Adrenal gland (tissue), 12 donors: Measurements from ENCODE around the gene CMTM8. TPM values are rescaled to one million over a fixed set of nuclear protein-coding genes. Genes with fewer than 3 reads are reported as not detected.

Experiments used
- DNase-seq, 7 donors: peaks; one replicate each; pipeline ENCODE4 v3.0.0-alpha.2; 2019 to 2020
- H3K27ac ChIP-seq, 5 donors: fragments of 200-600 bp; sonication (generic) in 4 of 5; 1 replicate in 3 of 5; 2 replicates in 2 of 5; pipeline versions ENCODE4 v1.5.1 to v1.8.0; 2016 to 2020; ENCODE audit warnings: mild to moderate bottlenecking in 1 of 5
- H3K27me3 ChIP-seq: fragments of 200-600 bp; 2 replicates; pipeline ENCODE4 v1.8.0; 2021
- H3K36me3 ChIP-seq, 2 donors: fragments of 200-600 bp; replicated peaks in 1 of 2; 1 replicate in 1 of 2; 2 replicates in 1 of 2; pipeline versions ENCODE4 v1.5.1 to v1.8.0; 2018 to 2022
- H3K4me1 ChIP-seq, 2 donors: fragments of 200-600 bp; replicated peaks in 1 of 2; 1 replicate in 1 of 2; 2 replicates in 1 of 2; pipeline versions ENCODE4 v1.5.1 to v1.8.0; 2018 to 2021
- H3K4me3 ChIP-seq, 4 donors: fragments of 200-600 bp; sonication (generic) in 3 of 4; one replicate each; pipeline ENCODE4 v1.5.1; 2016 to 2018
- H3K9me3 ChIP-seq, 3 donors: fragments of 200-600 bp; sonication (generic) in 1 of 3; replicated peaks in 1 of 3; 1 replicate in 2 of 3; 2 replicates in 1 of 3; pipeline versions ENCODE4 v1.5.1 to v1.8.0; 2016 to 2021
- CTCF ChIP-seq, 6 experiments: fragments of 450-650 bp in 4 of 6; fragments of 200-600 bp in 2 of 6; sonication (generic) in 1 of 6; IDR thresholded peaks; 1 replicate in 5 of 6; 2 replicates in 1 of 6; pipeline versions ENCODE4 v1.5.1 to v1.8.0; 2016 to 2021; ENCODE audit warnings: antibody characterized with exemption in 6 of 6, mild to moderate bottlenecking in 2 of 6, moderate library complexity in 1 of 6
- POLR2A ChIP-seq, 2 donors: fragments of 450-650 bp; IDR thresholded peaks; one replicate each; pipeline ENCODE4 v1.6.1; 2017; ENCODE audit warnings: antibody characterized with exemption in 2 of 2, mild to moderate bottlenecking in 2 of 2, moderate library complexity in 1 of 2
- WGBS, 4 donors: extraction: QIAGEN DNeasy Blood & Tissue Kit in 2 of 4; methylation state at CpG; one replicate each; pipeline versions ENCODE4 v1.1.5 to v1.1.7; 2013 to 2017; 5-methylcytosine and 5-hydroxymethylcytosine counted together
- intact Hi-C, 2 donors: fragments of 100-400 bp; cut with DNase I; formaldehyde crosslinking; loops; one replicate each; pipeline versions ENCODE4 v1.14.1 to v1.15.0; 2022 to 2023
- polyA plus RNA-seq, 3 donors: library from polyadenylated mRNA; stranded (reverse); fragments of 200-250 nt in 2 of 3; fragments of 350-450 nt in 1 of 3; fragmentation: Illumina TruSeq in 1 of 3; extraction: RNeasy Lipid Tissue Mini Kit (QIAGEN cat#74804) in 1 of 3; gene quantifications; one replicate each; pipeline ENCODE4 v1.2.3, GENCODE V29; 2013 to 2014
- total RNA-seq, 9 donors: library from RNA; depleted of rRNA in 4 of 9; stranded (reverse); fragments of >200 nt in 4 of 9; fragments of 120-200 nt in 1 of 9; fragmentation: NEBNext Ultra II Directional in 1 of 9; extraction: Animal tissue kit (Norgen Biotek cat#: 25700) in 1 of 9; gene quantifications; one replicate each; pipeline versions ENCODE4 v1.1.0 to v1.2.4, GENCODE V29; 2013 to 2023
- donor health status: healthy with polysubstance abuse.
- donor health status: Bipolar disorder and iron deficiency.
- donor health status: DM: yes; HTN: yes; CAD: no.
- donor health status: DM: no; HTN: no; CAD: no.
- donor health status: DM: no; HTN: no; CAD: no.
- donor health status: DM: yes; HTN: yes; CAD: no.

The CMTM8 gene
- total and polyA plus RNA-seq, 12 donors = 3.3 to 24.1 (median 16.0) TPM

- WGBS, 4 donors = 70 to 82% (median 75%) methylated on average over 2 of the region's 2 CpGs
- H3K4me1 ChIP-seq = peaks cover 4 to 7% of the 10 kb centered on the region in 2 donors
- TF ChIP-seq POLR2A (IDR thresholded peaks at IDR 0.05) (no peak), CTCF (IDR thresholded peaks at IDR 0.05) (no peak)
- H3K27ac ChIP-seq = no peak overlapping the region
- intact Hi-C loops = no loop called here
- H3K27me3 ChIP-seq = no peaks in the 10 kb centered on the region
- no peak overlapping the region for H3K4me3 ChIP-seq
- DNase-seq = no peak
- no peaks in the 10 kb centered on the region for H3K36me3 ChIP-seq
- H3K9me3 ChIP-seq = no peaks in the 10 kb centered on the region
These were observed 77.8 kb downstream of the CMTM8 start for GRCh38 chr3:32316319-32316718.

DNA sequence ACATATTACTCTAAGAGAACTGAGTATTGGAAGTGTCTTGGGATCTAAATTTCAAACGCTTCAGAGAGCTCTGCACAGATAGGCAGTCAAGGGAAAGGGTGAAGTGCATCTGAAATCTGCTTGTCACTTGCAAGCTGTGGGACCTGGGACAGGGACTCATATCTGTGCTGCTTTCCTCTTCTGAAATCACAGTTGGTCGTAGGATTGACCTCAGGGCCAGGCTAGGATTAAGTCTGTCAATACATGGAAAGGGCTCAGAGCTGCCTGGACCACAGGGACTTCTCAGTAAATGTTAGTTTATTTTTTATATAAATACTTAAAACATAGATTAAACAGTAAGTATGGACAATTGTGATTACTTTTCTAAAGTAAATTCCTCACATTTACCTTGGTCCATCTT lies 78.5 kb downstream of the CMTM8 start:
- peaks cover 0 to under 1% of the 10 kb centered on the region in 2 donors for H3K4me1 ChIP-seq
- no peaks in the 10 kb centered on the region for H3K9me3 ChIP-seq
- no peak overlapping the region for H3K4me3 ChIP-seq
- intact Hi-C loops = no loop called here
- no peak for DNase-seq
- no peaks in the 10 kb centered on the region for H3K27me3 ChIP-seq
- TF ChIP-seq POLR2A (IDR thresholded peaks at IDR 0.05) (no peak), CTCF (IDR thresholded peaks at IDR 0.05) (no peak)
- no peaks in the 10 kb centered on the region for H3K36me3 ChIP-seq
- 43 to 81% (median 67%) methylated on average over 2 of the region's 2 CpGs for WGBS, 4 donors
- no peak overlapping the region for H3K27ac ChIP-seq

DNA sequence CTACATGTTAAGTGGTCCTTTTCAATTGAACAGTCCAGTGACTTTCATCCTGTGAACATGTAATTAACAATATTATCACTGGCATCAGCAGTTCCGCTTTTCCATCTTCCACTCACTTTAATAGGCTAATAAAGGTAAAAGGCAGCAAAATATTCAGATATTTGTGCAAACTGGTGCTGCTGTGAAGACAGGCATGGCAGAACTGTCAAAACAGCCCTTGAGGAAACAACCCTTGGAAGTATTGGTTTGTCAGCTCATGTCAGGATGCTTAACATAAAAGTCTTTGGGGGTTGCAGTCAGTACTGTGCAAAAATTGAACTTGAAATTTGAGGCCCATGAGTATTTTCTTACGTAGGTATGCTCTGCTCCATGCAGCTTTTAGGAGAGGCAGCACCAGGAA lies 81.1 kb downstream of the CMTM8 start:
- Histone ChIP-seq H3K27me3 (no peaks in the 10 kb centered on the region), H3K27ac (no peak overlapping the region), H3K9me3 (no peaks in the 10 kb centered on the region), H3K36me3 (no peaks in the 10 kb centered on the region), H3K4me1 (no peaks in the 10 kb centered on the region), H3K4me3 (no peak overlapping the region)
- WGBS, 4 donors = 94 to 99% (median 96%) methylated on average over 2 of the region's 2 CpGs
- no peak for DNase-seq
- intact Hi-C loops = no loop called here
- no peak for TF ChIP-seq CTCF (IDR thresholded peaks at IDR 0.05)
- TF ChIP-seq POLR2A (IDR thresholded peaks at IDR 0.05) = no peak

- H3K4me3 ChIP-seq = no peak overlapping the region
- H3K27me3 ChIP-seq = no peaks in the 10 kb centered on the region
- TF ChIP-seq CTCF (IDR thresholded peaks at IDR 0.05) = no peak
- no peak for TF ChIP-seq POLR2A (IDR thresholded peaks at IDR 0.05)
- no peaks in the 10 kb centered on the region for H3K9me3 ChIP-seq
- 89 to 92% (median 91%) methylated on average over 6 of the region's 6 CpGs for WGBS, 4 donors
- H3K27ac ChIP-seq = no peak overlapping the region
- no peak for DNase-seq
- H3K36me3 ChIP-seq = no peaks in the 10 kb centered on the region
- no peaks in the 10 kb centered on the region for H3K4me1 ChIP-seq
- intact Hi-C loops = no loop called here
These were observed 81.6 kb downstream of the CMTM8 start for GRCh38 chr3:32320080-32320479.
